GM12801 (cell line): Measurements from ENCODE around the gene EEF2K.

Experiments
- CTCF ChIP-seq: IDR thresholded peaks from one replicate; pipeline ENCODE4 v1.5.1; 2011; ENCODE audit warnings: control low read depth; ENCODE audit not compliant: insufficient read length; ENCODE audit errors: extremely low read depth

Gene EEF2K

DNA sequence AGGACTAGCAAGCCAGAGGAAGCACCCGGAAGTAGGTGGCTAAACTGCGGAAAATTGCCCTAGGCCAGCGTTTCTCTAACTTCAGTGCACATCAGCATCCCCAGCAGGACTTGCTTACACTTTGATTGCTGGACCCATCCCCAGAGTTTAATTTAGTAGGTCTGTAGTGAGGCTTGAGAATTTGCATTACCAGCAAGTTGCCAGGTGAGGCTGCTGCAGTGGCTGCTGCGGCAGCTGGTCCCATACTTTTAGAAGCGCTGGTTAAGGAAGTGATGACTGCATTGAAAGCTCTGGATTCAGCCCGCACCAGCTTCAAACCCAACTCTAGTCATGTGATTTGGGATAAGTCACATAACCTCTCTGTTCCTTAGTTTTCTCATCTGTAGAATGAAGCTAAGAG lies 4.2 kb downstream of the EEF2K start:
- no peak for TF ChIP-seq CTCF

DNA sequence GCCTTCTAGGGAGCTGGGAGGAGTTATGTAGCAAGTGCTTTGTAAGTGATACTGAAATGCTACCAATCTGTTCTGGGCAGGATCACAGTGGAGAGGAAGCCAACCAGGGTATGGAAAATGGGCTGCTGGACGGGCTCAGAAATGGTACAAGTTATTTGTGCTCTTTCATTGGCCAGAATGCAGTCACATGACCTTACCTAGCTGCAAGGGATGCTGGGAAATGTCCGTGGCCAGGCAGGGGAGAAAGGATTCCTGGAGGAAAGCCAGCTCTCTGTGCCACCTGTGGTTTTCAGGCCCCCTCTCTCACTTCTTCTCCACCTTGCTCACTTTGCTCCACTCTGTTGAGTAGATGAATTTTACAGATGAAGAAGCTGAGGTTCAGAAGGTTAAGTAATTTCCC lies 4.8 kb downstream of the EEF2K start:
- TF ChIP-seq CTCF: no peak

DNA sequence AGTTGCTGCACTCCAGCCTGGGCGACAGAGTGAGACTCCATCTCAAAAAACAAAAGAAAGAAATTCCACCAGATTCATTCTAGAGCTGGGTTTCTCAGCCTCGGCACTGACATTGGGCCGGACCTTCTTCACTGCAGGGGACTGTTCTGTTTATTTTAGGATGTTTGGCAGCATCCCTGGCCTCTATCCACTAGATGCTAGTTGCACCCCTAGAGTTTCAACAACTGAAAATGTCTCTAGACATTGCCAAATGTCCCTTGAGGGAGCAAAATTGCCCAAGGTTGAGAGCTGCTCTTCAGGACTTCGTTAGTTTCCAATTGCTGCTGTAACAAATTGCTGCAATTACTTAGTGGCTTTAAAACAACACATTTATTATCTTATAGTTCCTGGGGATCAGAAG lies 7.2 kb downstream of the EEF2K start:
- no peak for TF ChIP-seq CTCF

- no peak for TF ChIP-seq CTCF
These were observed 7.7 kb downstream of the EEF2K start for GRCh38 chr16:22213801-22214200.

GRCh38 chr16:22214402-22214801 lies 8.3 kb downstream of the EEF2K start:
- TF ChIP-seq CTCF: no peak

DNA sequence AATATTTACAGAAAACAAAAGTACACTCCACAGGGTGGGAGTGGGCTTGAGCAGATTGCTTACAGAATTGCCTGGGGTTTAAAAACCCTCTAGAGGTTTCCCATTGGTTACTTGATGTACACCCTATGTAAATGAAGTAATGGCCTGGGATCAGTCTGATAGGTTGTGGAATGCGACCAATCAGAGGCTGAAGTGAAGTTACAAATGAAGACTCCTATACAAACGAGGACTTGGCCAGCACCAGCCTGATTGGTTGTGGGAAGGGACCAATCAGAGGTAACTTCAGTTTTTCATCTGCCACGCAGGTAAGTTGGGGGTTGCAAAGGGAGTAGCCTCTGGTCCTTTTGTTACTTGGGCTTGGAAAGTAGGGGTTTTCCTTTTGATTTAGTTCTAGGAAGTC lies 8.8 kb downstream of the EEF2K start:
- TF ChIP-seq CTCF: no peak

DNA sequence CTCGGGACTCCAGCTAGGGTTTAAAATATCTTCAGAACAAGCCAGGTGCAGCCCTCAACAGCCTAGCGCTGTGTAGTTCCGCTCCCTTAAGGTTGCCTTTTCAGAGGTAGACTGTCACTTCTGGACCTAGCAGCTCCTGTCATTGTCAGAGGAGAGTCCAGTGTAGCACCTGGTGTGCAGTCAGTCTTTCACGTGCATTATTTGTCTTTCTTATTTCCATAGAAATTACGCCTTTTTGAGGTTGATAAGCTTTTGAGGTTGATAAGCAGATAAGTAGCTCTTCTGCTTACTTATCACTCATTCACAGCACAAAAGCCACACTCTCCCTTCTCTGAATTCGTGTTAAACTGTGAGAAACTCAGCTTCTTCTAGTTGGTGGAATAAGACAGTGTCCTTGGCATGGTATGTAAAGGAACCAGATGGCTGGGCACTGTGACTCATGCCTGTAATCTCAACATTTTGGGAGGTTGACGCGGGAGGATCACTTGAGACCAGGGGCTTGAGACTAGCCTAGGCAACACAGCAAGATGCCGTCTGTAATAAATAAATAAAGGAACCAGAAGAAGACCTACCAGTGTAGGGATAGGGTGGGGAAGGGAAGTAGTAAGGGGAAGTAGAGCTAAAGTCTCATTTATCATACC lies 10.2 kb downstream of the EEF2K start:
- no peak for TF ChIP-seq CTCF
